ENCODE data around the gene MUC5AC.
"Not testable (repeated sequence)": the region's sequence is repeated elsewhere in the genome, so short reads cannot be mapped to it uniquely, and the experiment has no call there.

The MUC5AC gene

GRCh38 chr11:1150769-1151365, 6.9 kb upstream of the MUC5AC start:
- no peak for DNase-seq

GRCh38 chr11:1151366-1152315, 6.1 kb upstream of the MUC5AC start:
- DNase-seq, result no peak

DNA sequence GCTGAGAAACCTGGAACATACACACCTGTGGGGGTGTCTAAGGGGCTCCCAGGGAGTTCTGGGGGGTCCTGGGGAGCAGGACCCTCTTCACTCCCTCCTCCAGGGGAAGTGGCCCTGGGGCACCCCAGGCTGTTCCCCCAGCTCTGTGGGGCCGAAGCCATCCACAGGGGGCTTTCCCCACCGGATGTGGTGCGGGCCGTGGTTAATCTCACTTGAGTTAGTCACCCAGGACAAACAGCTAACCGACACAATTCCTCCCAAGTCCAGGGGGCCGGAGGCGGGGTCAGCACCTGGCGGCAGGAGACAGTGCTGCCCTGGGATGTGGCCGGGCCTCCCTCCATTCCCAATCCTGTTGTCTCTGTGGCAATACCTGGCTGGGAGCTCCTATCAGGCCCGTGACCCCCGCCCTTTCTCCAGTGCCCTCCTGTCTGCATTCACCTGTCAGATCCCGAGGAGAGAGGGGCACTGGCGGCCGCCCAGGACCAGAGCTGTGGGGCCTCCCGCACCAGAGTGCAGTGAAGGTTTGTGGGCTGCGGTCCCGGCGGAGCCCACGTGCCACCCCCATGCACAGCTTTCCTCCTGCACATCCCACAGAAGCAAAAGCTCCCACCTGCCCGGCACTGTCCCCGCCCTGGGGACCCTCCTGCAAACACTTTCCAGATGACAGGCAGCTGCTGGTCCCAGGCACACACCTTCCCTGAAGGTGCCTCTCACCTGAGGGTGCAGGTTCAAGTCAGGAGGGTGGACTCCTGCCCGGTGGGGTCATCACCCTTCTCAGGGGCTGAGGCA, 5.2 kb upstream of the MUC5AC start:
- DNase-seq, result no peak

DNA sequence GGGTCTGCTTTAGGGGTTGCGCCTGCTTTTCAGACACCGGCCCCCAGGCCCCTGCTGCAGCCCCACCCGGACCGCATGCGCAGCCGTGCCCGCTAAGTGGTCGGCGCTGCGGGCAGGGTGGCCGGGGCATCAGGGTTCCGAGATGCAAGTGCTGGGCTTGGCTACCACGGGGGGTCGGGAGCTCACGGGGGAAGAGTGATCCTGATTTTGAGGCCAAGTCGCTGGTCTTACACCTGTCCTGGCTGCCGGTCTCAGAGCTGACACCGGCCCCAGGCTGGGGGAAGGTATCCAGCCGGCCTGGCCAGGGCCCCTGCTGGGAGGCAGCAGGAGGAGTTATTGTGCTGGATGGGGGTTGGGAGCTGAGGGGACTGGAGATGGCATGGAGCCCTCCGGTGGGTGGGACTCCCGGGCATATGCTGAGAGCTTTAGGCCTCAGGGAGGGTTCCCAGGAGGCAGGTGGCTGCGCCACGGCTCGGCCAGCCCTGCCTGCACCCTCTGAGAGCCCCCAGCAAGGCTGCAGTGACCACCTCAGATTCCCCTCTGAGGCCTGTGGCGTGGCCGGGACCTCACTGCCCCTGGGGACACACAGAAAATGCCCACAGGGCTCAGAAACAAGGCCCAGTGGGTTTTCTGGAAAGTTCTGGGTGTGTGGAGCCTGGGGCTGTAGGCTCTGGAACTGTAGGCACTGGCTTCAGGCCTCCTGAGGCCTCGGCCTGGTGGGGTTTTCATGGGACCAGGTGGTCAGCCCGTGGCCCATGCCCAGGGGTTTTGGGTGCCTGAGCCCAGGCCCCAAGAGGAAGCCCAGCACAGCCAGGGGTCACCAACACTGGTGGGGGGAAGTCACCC, 4.4 kb upstream of the MUC5AC start:
- no peak for DNase-seq

DNA sequence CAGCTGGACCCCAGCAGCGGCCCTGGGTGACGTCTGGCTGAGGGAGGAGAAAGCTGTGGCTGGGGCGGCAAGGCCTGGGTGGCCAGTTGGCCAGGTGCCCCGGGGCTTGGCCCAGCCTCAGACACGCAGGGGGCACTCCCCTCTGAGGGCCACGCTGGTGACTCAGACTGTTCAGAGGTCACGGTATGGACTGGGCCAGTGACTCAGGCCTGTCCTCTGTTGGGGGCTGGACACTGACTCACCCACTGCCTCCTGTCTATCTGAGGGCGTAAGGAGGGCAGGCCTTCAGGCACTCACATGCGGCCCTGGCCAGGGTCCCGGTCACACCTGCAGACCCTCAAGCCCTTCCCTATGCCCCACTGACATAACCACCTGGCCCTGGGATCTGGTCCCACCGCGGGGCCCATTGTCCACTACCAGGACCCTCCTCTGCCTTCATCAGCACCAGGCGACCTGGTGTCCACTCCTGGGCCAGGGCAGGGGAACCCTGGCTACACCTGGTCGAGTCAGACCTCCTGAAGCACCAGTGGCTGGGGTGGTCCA, 3.7 kb upstream of the MUC5AC start:
- DNase-seq, result no peak

DNA sequence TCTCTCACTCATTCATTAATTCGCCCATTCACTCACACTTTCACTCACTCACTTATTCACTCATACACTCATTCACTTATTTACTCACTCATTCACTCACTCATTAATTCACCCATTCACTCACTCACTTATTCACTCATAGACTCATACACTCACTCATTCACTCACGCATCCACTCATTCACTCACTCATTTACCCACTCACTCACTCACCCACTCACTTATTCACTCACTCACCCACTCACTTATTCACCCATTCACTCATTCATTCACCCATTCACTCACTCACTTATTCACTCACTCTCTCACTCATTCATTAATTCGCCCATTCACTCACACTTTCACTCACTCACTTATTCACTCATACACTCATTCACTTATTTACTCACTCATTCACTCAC, 3.1 kb upstream of the MUC5AC start:
- DNase-seq, result not testable (repeated sequence)

DNA sequence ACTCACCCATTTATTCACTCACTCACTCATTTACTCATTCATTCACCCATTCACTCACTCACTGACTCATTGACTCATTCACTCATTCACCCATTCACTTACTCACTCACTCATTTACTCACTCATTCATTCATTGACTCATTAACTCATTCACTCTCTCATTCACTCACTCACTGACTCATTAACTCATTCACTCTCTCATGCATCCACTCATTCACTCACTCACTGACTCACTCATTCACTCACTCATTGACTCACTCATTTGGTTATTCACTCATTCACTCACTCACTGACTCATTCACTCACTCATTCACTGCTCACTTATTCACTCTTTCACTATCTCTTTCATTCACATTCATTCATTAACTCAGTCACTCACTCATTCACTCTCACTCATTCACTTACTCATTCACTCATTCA, 2.5 kb upstream of the MUC5AC start:
- DNase-seq, result no peak

DNA sequence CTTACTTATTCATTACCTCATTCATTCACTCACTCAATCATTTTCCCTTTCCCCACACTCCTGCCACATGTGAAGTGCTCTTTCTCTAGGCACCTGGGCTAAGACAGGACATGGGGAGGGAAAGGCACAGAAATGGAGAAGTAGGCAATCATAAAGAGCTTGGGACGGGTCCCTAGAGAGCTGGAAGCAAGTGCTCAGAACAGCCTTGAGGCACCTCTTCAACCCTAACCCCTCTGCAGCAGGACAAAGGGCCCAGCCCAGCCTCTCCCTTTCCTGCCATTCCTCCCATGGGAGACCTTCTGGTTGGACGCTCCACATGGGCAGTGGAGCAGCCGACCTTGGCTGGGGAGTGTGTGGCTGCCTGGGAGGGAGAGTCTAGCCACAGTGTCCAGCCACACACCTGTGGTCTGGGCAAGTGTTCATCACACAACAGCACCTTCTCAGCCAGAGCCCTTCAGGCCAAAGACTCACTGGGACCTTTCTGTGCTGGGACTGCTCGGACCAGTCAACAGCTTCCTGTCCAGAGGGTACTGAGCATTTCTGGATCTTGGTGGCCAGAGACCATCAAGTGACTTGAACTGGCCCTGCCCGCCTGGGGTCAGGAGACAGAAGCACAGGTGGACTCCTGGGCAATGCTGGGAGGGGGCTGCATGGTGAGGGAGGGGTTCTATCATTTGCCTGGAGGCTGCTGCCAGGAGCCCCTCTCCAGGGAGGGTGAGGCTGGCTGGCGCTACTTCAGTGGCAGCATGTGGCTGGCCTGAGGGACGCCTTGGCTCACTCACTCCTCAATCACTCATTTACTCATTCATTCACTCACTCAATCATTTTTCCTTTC, 1.0 kb upstream of the MUC5AC start:
- no peak for DNase-seq

DNA sequence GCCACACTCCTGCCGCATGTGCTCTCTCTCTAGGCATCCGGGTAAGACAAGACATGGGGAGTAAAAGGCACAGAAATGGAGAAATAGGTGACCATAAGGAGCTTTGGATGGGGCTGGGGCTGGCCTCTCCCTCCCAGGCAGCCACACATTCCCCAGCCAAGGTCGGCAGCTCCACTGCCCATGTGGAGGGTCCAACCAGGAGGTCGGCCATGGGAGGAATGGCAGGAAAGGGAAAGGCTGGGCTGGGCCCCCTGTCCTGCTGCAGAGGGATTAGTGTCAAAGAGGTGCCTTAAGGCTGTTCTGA, 460 bp upstream of the MUC5AC start:
- no peak for DNase-seq

- DNase-seq, result no peak
Measured at GRCh38 chr11:1158681-1159487, 1.1 kb downstream of the MUC5AC start.

DNA sequence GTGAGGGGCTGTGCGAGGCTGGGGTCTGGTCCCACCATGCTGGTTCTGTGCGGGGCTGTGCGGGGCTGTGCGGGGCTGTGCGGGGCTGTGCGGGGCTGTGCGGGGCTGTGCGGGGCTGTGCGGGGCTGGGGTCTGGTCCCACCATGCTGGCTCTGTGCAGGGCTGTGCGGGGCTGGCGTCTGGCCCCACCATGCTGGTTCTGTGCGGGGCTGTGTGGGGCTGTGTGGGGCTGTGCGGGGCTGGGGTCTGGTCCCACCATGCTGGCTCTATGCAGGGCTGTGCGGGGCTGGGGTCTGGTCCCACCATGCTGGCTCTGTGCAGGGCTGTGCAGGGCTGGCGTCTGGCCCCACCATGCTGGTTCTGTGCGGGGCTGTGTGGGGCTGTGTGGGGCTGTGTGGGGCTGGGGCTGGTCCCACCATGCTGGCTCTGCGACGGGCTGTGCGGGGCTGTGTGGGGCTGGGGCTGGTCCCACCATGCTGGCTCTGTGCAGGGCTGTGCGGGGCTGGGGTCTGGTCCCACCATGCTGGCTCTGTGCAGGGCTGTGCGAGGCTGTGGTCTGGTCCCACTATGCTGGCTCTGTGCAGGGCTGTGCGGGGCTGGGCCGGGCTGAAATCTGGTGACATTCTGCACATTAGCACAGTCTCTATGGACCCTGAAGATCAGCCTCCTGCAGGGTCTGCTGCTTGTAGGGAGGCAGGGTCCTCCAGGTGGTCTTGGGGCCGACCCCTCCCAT, 1.9 kb downstream of the MUC5AC start:
- DNase-seq, result not testable (repeated sequence)

DNA sequence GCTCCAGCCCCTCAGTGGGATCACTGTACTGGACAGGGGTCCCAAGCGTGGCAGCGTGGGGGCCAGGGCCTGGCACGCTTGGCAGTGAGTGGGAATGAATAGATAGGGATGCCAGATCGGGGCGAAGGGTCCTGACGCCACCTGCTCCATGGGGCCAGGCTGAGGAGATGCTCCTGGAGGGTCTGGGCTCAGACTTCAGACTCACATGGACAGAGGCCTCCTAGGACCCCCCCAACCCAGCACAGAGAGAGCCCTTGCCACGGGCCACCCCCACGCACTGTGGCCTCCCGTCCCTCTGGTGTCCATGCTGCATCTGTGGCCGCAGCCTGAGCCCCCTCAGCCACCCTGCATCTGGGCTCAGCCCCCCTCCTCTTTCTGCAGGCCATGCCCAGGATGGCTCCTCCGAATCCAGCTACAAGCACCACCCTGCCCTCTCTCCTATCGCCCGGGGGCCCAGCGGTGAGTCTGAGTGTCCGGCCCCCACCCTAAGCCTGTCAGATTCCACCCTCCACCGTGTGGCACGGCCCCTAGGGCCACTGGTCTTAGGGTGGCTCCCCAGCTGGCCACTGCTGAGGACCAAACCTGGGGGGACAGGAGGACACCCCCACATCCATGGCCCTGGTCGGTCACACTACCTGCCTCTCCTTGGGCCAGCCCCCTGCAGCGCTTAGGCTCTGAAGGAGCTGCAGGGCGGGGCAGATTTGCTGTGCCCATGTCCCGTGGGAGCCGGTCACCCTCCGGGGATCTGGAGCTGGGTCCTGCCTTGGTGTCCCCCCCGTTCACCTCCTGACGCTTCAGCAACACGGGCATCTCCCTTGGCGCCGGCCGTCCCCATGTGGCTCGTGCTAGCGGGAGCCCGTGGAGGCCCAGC, 2.7 kb downstream of the MUC5AC start:
- DNase-seq, result no peak

- DNase-seq, result no peak
Measured at GRCh38 chr11:1161410-1162137, 3.8 kb downstream of the MUC5AC start.

DNA sequence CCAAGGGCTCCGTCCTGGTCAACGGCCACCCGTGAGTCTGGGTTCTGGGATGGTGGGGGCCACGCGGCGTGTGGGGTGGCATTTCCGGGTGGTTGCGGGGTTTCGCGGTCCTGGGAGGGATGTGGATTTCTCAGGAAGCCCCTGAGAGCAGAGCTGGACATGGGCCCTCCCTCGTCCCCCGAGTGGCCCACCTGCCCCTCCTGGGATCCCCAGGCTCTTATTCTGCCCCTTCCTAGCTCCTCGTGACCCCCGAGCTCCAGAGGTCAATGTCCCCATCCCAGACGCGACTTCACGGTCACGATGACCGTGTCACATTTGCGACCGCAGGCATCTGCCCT, 4.4 kb downstream of the MUC5AC start:
- DNase-seq, result no peak

DNA sequence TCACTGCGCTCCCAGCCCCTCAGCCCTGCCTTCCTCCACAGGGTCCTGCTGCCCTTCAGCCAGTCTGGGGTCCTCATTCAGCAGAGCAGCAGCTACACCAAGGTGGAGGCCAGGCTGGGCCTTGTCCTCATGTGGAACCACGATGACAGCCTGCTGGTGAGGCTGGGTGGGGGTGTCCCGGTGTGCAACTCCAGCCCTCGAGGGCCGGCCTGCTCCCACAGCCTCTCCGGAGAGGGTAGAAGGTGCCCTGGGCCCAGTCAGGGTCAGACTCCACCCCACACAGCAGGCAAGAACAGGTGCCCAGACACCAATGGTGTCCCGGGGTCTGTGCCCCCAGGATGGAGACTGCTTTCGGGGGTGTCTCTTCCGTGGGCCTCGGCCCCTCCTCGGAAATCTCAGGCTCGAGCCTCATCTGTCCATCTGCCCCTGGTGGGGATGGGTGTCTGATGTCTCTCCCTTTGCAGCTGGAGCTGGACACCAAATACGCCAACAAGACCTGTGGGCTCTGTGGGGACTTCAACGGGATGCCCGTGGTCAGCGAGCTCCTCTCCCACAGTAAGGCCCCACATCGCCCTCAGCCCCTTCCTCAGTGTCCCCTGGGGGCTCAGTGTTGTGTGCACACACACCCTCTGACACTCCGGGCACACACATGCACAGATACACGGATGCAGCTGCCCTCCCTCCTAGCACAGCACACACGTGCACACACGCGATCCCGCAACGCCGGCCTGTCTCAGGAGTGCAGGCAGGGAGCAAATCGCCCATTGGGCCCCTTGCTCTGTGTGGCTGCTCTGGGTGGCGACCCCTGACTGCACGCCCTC, 4.9 kb downstream of the MUC5AC start:
- no peak for DNase-seq

DNA sequence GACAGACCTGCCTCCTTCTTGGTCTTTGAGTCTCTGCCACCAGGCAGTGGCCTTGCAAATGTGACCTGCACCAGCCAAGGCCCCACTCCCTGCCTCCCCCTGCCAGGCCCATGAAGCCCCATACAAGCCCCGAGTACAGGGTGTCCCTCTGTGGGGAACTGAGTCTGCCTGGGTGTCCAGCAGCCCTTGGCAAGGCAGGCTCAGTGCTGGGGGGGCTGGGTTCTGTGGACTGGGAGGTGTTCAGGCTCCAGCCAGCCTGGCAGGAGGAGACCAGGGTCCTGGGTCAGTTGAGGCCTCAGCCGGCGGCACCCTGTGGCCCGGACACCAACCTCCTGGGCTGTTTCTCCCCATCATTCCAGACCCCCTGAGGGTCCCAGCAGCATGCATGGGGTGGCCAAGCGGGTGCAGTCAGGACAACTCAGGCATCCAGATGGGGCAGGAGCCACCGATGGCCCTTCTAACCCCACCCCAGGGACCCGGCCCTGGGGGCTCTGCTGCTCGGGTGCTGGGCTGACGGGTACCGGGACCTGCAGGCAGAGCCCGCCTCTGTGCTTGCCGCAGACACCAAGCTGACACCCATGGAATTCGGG, 5.7 kb downstream of the MUC5AC start:
- no peak for DNase-seq
